Esophagus squamous epithelium (tissue), 4 donors: ENCODE measurements around the gene NIF3L1.

ENCODE experiments used
- CTCF ChIP-seq, 6 experiments: fragments of 450-650 bp in 4 of 6; fragments of 200-600 bp in 2 of 6; sonication (generic) in 2 of 6; IDR thresholded peaks; one replicate each; pipeline ENCODE4 v1.5.1; 2016 to 2019; ENCODE audit warnings: antibody characterized with exemption in 6 of 6, mild to moderate bottlenecking in 4 of 6, moderate library complexity in 4 of 6
- POLR2A ChIP-seq, 4 donors: fragments of 450-650 bp; IDR thresholded peaks; one replicate each; pipeline ENCODE4 v1.6.1; 2017; ENCODE audit warnings: antibody characterized with exemption in 4 of 4, mild to moderate bottlenecking in 4 of 4, moderate library complexity in 3 of 4

DNA sequence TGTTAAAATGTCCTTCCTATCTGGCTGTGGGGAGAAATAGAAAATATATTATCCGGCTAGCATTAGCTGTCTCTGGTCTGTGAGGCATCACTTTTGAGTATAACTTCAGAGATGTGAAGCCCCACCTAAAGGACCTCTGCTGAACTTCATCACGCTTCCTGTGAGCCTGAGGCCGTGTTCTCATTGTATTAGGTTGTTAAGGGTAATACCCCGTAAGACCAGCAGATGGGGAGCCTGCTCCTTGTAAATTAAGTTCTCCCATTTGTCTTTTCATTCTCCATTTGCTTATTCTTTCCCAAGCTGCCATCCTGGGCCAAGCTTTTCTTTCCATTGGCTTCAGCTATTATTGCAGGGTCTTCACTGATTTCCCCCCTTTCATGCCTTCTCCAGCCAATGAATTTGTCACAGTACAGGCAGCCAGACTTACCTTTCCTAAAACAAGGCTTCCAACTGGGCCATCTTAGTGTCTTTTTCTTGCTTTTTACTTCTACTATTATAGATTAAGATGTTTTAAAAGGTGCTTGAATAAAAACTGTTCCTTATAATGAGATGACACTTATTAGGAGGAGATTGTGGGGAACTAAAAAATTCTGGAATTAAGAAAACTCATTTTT, 12.4 kb downstream of the NIF3L1 start:
- peak; percentile 66 to 88 (median 84) for TF ChIP-seq CTCF (IDR thresholded peaks at IDR 0.05)
- TF ChIP-seq POLR2A (IDR thresholded peaks at IDR 0.05): no peak
